MCF 10A (cell line): ENCODE data around the gene SLC25A53. TPM values are rescaled to one million over a fixed set of nuclear protein-coding genes. Genes with fewer than 3 reads are reported as not detected.
A peak's percentile ranks its signal among the peaks of the same experiment; 100 is the strongest.

Experiments
- BruUV-seq: library from RNA; stranded (reverse); fragments of 400-500 nt; replicated peaks from 2 replicates; lab custom pipeline; 2021; lab: Mats Ljungman, UMichigan
- CTCF ChIA-PET: fragments of 300-600 bp; sonication (Branson Sonifier 250); formaldehyde crosslinking; extraction: SDS; loops from one replicate; lab custom pipeline; 2021; ENCODE audit warnings: antibody characterized with exemption, inconsistent platforms; lab: Yijun Ruan, JAX
- POLR2A ChIA-PET: fragments of 300-600, 350-650 bp; sonication (Branson Sonifier 250); formaldehyde crosslinking; extraction: SDS; loops from one replicate; lab custom pipeline; 2020; ENCODE audit warnings: antibody characterized with exemption, inconsistent platforms; lab: Yijun Ruan, JAX
- DNase-seq: peaks from one replicate; pipeline ENCODE4 v3.0.0-alpha.2; 2018; ENCODE audit not compliant: unreplicated experiment
- H3K27ac Mint-ChIP-seq: one replicate; pipeline ENCODE4 v1.8.0; 2022; ENCODE audit warnings: mild to moderate bottlenecking, low read depth, mixed read lengths; ENCODE audit not compliant: unreplicated experiment
- H3K27me3 Mint-ChIP-seq: one replicate; pipeline ENCODE4 v1.8.0; 2022; ENCODE audit warnings: mixed read lengths; ENCODE audit not compliant: insufficient read depth, unreplicated experiment
- H3K36me3 Mint-ChIP-seq: one replicate; pipeline ENCODE4 v1.8.0; 2022; ENCODE audit warnings: mild to moderate bottlenecking, moderate library complexity, mixed read lengths; ENCODE audit not compliant: insufficient read depth, unreplicated experiment
- H3K4me1 Mint-ChIP-seq: one replicate; pipeline ENCODE4 v1.8.0; 2022; ENCODE audit warnings: mixed read lengths; ENCODE audit not compliant: insufficient read depth, unreplicated experiment
- H3K4me3 Mint-ChIP-seq: one replicate; pipeline ENCODE4 v1.8.0; 2022; ENCODE audit warnings: mild to moderate bottlenecking, moderate library complexity, mixed read lengths; ENCODE audit not compliant: unreplicated experiment
- H3K9me3 Mint-ChIP-seq: one replicate; pipeline ENCODE4 v1.8.0; 2022; ENCODE audit warnings: mixed read lengths; ENCODE audit not compliant: unreplicated experiment
- CTCF ChIP-seq: fragments of 200-600 bp; IDR thresholded peaks from one replicate; pipeline ENCODE4 v1.8.0; 2022; ENCODE audit warnings: antibody characterized with exemption, mild to moderate bottlenecking; ENCODE audit not compliant: unreplicated experiment
- intact Hi-C: fragments of 100-400 bp; cut with micrococcal nuclease; formaldehyde crosslinking; loops from 2 replicates; pipeline ENCODE4 v1.14.1; 2022
- total RNA-seq: library from RNA; stranded (reverse); gene quantifications from 2 replicates; pipeline ENCODE4 v1.2.3, GENCODE V29; 2022

Gene SLC25A53
- total RNA-seq, 1 experiment from 2014 or later = 3.2 TPM

GRCh38 chrX:104151037-104151436, 5.8 kb downstream of the SLC25A53 start:
- Mint-ChIP-seq H3K9me3 (no peaks in the 10 kb centered on the region), H3K4me3 (no peak overlapping the region), H3K27ac (no peak overlapping the region), H3K36me3 (no peaks in the 10 kb centered on the region), H3K4me1 (no peaks in the 10 kb centered on the region), H3K27me3 (peaks cover 29% of the 10 kb centered on the region)
- intact Hi-C loops = no loop called here
- ChIA-PET POLR2A (no interaction called here), CTCF (no interaction called here)
- no TSS peak for BruUV-seq
- no peak for TF ChIP-seq CTCF
- DNase-seq = no peak

- Mint-ChIP-seq H3K4me1 (no peaks in the 10 kb centered on the region), H3K4me3 (no peak overlapping the region), H3K27ac (no peak overlapping the region), H3K9me3 (no peaks in the 10 kb centered on the region), H3K36me3 (peaks cover 4% of the 10 kb centered on the region), H3K27me3 (peaks cover 33% of the 10 kb centered on the region)
- ChIA-PET POLR2A (no interaction called here), CTCF (no interaction called here)
- no peak for TF ChIP-seq CTCF
- intact Hi-C loops = no loop called here
- BruUV-seq = no TSS peak
- DNase-seq = no peak
These were observed 15.6 kb downstream of the SLC25A53 start for GRCh38 chrX:104141087-104141760.

GRCh38 chrX:104137496-104137895, 19.3 kb downstream of the SLC25A53 start:
- no peak for TF ChIP-seq CTCF
- CTCF ChIA-PET = interaction anchor here (0.6 to 3.9 kb wide), 13 partner anchors 11 to 574 kb away, joined by 3 to 31 read pairs (median 4); partner anchors contain the start of genes RAB9B and SLC25A53
- DNase-seq = no peak
- Mint-ChIP-seq H3K27me3 (peaks cover 24% of the 10 kb centered on the region), H3K27ac (no peak overlapping the region), H3K36me3 (no peaks in the 10 kb centered on the region), H3K4me1 (no peaks in the 10 kb centered on the region), H3K9me3 (no peaks in the 10 kb centered on the region), H3K4me3 (no peak overlapping the region)
- intact Hi-C loops = no loop called here
- no TSS peak for BruUV-seq
- POLR2A ChIA-PET = no interaction called here

- CTCF ChIA-PET = interaction anchor here (0.5 to 3.9 kb wide), 26 partner anchors 11 to 464 kb away, joined by 3 to 31 read pairs (median 4); partner anchors contain the start of genes RAB9B and SLC25A53
- H3K27ac Mint-ChIP-seq = no peak overlapping the region
- TF ChIP-seq CTCF = peak; percentile 60
These were observed 20.4 kb downstream of the SLC25A53 start for GRCh38 chrX:104136241-104137019.

More at GRCh38 chrX:104136241-104137019, 20.4 kb downstream of the SLC25A53 start:
- intact Hi-C loops = loop anchor here (1.0 kb wide), 2 partner anchors 38 to 291 kb away; no protein-coding TSS in a partner anchor
- POLR2A ChIA-PET = no interaction called here
- peak overlapping the region; percentile 67 for H3K4me3 Mint-ChIP-seq
- peak; percentile 83 for DNase-seq
- H3K4me1 Mint-ChIP-seq = no peaks in the 10 kb centered on the region
- no peaks in the 10 kb centered on the region for H3K9me3 Mint-ChIP-seq
- peaks cover 5% of the 10 kb centered on the region for H3K36me3 Mint-ChIP-seq
- H3K27me3 Mint-ChIP-seq = peaks cover 34% of the 10 kb centered on the region
- no TSS peak for BruUV-seq
